H1 (cell line): ENCODE measurements around the gene POLDIP2. TPM values are rescaled to one million over a fixed set of nuclear protein-coding genes. Genes with fewer than 3 reads are reported as not detected.
A peak's percentile ranks its signal among the peaks of the same experiment; 100 is the strongest.

ENCODE experiments used
- CTCF ChIA-PET: fragments of 300-600 bp; sonication (Branson Sonifier 250); formaldehyde crosslinking; loops from one replicate; lab custom pipeline; 2021; ENCODE audit not compliant: partially characterized antibody; lab: Charles Lee
- POLR2A ChIA-PET: fragments of 300-600 bp; sonication (Branson Sonifier 250); formaldehyde crosslinking; loops from one replicate; lab custom pipeline; 2021; ENCODE audit warnings: inconsistent platforms; ENCODE audit not compliant: partially characterized antibody; lab: Charles Lee
- DNase-seq, 2 experiments: peaks; one replicate each; pipeline versions ENCODE4 v3.0.0 to v3.0.0-alpha.2; 2010 to 2022; ENCODE audit warnings: low spot score in 2 of 2, low read depth in 1 of 2, mixed read lengths in 1 of 2
- FAIRE-seq: peaks from 2 replicates; lab custom pipeline; 2011; peaks lifted over from hg19 to GRCh38; lab: Jason Lieb, UNC
- H2AFZ ChIP-seq: 2 replicates; pipeline ENCODE4 v1.8.1; 2012; ENCODE audit warnings: low read length, inconsistent platforms
- H2AK5ac ChIP-seq: 2 replicates; pipeline ENCODE4 v1.6.1; 2013; ENCODE audit warnings: low read depth, low read length
- H2BK120ac ChIP-seq: replicated peaks from 2 replicates; pipeline ENCODE3; 2013; ENCODE audit warnings: low read depth, low read length, inconsistent platforms
- H2BK12ac ChIP-seq: 2 replicates; pipeline ENCODE4 v1.6.1; 2013; ENCODE audit warnings: low read depth, low read length
- H2BK15ac ChIP-seq: 2 replicates; pipeline ENCODE4 v1.6.1; 2013; ENCODE audit warnings: low read length
- H2BK20ac ChIP-seq: 2 replicates; pipeline ENCODE4 v1.6.1; 2013; ENCODE audit warnings: low read length
- H2BK5ac ChIP-seq: 2 replicates; pipeline ENCODE4 v1.6.1; 2013; ENCODE audit warnings: low read depth, low read length
- H3K14ac ChIP-seq: 2 replicates; pipeline ENCODE4 v1.6.1; 2013; ENCODE audit warnings: inconsistent platforms; ENCODE audit not compliant: insufficient read length
- H3K18ac ChIP-seq: 2 replicates; pipeline ENCODE4 v1.6.1; 2013; ENCODE audit warnings: low read length; ENCODE audit errors: extremely low read depth
- H3K23ac ChIP-seq: 2 replicates; pipeline ENCODE4 v1.6.1; 2013; ENCODE audit warnings: inconsistent platforms; ENCODE audit not compliant: insufficient read length
- H3K23me2 ChIP-seq: 2 replicates; pipeline ENCODE4 v1.6.1; 2013; ENCODE audit warnings: low read depth, low read length
- H3K27ac ChIP-seq: 2 replicates; pipeline ENCODE4 v1.6.1; 2011; ENCODE audit warnings: low read depth, low read length, inconsistent platforms
- H3K27me3 ChIP-seq, 4 experiments: replicated peaks in 1 of 4; 1 replicate in 1 of 4; 2 replicates in 3 of 4; pipeline versions ENCODE4 v1.6.1 to v1.8.1; 2011 to 2013; ENCODE audit warnings: low read length in 3 of 4, mild to moderate bottlenecking in 3 of 4, inconsistent platforms in 2 of 4, mixed read lengths in 2 of 4, moderate library complexity in 1 of 4; ENCODE audit not compliant: control insufficient read depth in 3 of 4, insufficient read depth in 3 of 4; ENCODE audit errors: extremely low read depth in 1 of 4
- H3K36me3 ChIP-seq, 4 experiments: 2 replicates each; pipeline versions ENCODE4 v1.6.1 to v1.8.1; 2011 to 2013; ENCODE audit warnings: mild to moderate bottlenecking in 4 of 4, low read length in 3 of 4, moderate library complexity in 2 of 4, control low read depth in 1 of 4, inconsistent platforms in 1 of 4; ENCODE audit not compliant: insufficient read depth in 4 of 4, control insufficient read depth in 2 of 4
- H3K4ac ChIP-seq: replicated peaks from 2 replicates; pipeline ENCODE3; 2013; ENCODE audit warnings: low read length, low read depth, mixed read lengths, inconsistent platforms; ENCODE audit not compliant: insufficient read length
- H3K4me1 ChIP-seq, 4 experiments: replicated peaks in 1 of 4; 1 replicate in 1 of 4; 2 replicates in 3 of 4; pipeline versions ENCODE4 v1.6.1 to v1.8.1; 2011 to 2013; ENCODE audit warnings: low read length in 3 of 4, inconsistent platforms in 2 of 4, mixed read lengths in 1 of 4; ENCODE audit not compliant: insufficient read depth in 4 of 4, control insufficient read depth in 3 of 4
- H3K4me2 ChIP-seq, 2 experiments: 2 replicates each; pipeline versions ENCODE4 v1.6.1 to v1.8.1; 2011 to 2013; ENCODE audit warnings: low read depth in 2 of 2, low read length in 2 of 2, control low read depth in 1 of 2, inconsistent platforms in 1 of 2, mild to moderate bottlenecking in 1 of 2; ENCODE audit not compliant: insufficient read depth in 1 of 2
- H3K4me3 ChIP-seq, 4 experiments: fragments of 200-600, 300-600 bp in 1 of 4; sonication (generic), shearing (Covaris generic), sonication (Bioruptor Twin) in 1 of 4; 2 replicates each; pipeline versions ENCODE4 v1.5.1 to v1.8.1; 2011 to 2016; ENCODE audit warnings: low read length in 4 of 4, low read depth in 3 of 4, control low read depth in 2 of 4, inconsistent platforms in 2 of 4, mild to moderate bottlenecking in 2 of 4, mixed read lengths in 1 of 4, moderate library complexity in 1 of 4; ENCODE audit not compliant: insufficient read depth in 2 of 4; ENCODE audit errors: extremely low read depth in 1 of 4
- H3K56ac ChIP-seq: replicated peaks from 2 replicates; pipeline ENCODE3; 2013; ENCODE audit warnings: low read depth, mild to moderate bottlenecking, mixed read lengths, low read length, inconsistent platforms; ENCODE audit not compliant: insufficient read length
- H3K79me1 ChIP-seq: 2 replicates; pipeline ENCODE4 v1.6.1; 2013; ENCODE audit warnings: low read depth, low read length, control low read depth
- H3K79me2 ChIP-seq, 2 experiments: 2 replicates each; pipeline versions ENCODE4 v1.6.1 to v1.8.1; 2012 to 2013; ENCODE audit warnings: low read length in 2 of 2, mild to moderate bottlenecking in 2 of 2, inconsistent platforms in 1 of 2; ENCODE audit not compliant: insufficient read depth in 2 of 2, control insufficient read depth in 1 of 2
- H3K9ac ChIP-seq, 4 experiments: replicated peaks in 1 of 4; 1 replicate in 1 of 4; 2 replicates in 3 of 4; pipeline versions ENCODE4 v1.6.1 to v1.8.1; 2011 to 2013; ENCODE audit warnings: low read depth in 3 of 4, low read length in 3 of 4, control low read depth in 2 of 4, mild to moderate bottlenecking in 2 of 4, moderate library complexity in 2 of 4, inconsistent platforms in 1 of 4; ENCODE audit errors: extremely low read depth in 1 of 4
- H3K9me3 ChIP-seq, 2 experiments: 2 replicates each; pipeline versions ENCODE4 v1.6.1 to v1.8.1; 2012 to 2013; ENCODE audit warnings: mild to moderate bottlenecking in 2 of 2, moderate library complexity in 2 of 2, control low read depth in 1 of 2, inconsistent platforms in 1 of 2, low read depth in 1 of 2, low read length in 1 of 2, mixed read lengths in 1 of 2; ENCODE audit not compliant: insufficient read depth in 2 of 2
- H4K20me1 ChIP-seq, 2 experiments: replicated peaks in 1 of 2; 2 replicates each; pipeline versions ENCODE3 to v1.8.1; 2011 to 2013; ENCODE audit warnings: inconsistent platforms in 2 of 2, low read length in 2 of 2, mild to moderate bottlenecking in 1 of 2; ENCODE audit not compliant: insufficient read depth in 2 of 2, control insufficient read depth in 1 of 2
- H4K5ac ChIP-seq: 2 replicates; pipeline ENCODE4 v1.6.1; 2013; ENCODE audit warnings: low read length, low read depth, mixed read lengths, inconsistent platforms; ENCODE audit not compliant: insufficient read length
- H4K8ac ChIP-seq: 2 replicates; pipeline ENCODE4 v1.8.0; 2013; ENCODE audit warnings: mild to moderate bottlenecking, moderate library complexity, low read length, inconsistent platforms; ENCODE audit not compliant: insufficient read depth; ENCODE audit errors: extremely low read depth
- H4K91ac ChIP-seq: replicated peaks from 2 replicates; pipeline ENCODE3; 2013; ENCODE audit warnings: low read length, mixed read lengths, inconsistent platforms; ENCODE audit not compliant: insufficient read length
- GTF2F1 ChIP-seq: IDR thresholded peaks from 2 replicates; pipeline ENCODE4 v1.6.1; 2012; ENCODE audit warnings: low read depth, low read length, improper control_type of control experiment, borderline replicate concordance
- JUND ChIP-seq: IDR thresholded peaks from 2 replicates; pipeline ENCODE4 v1.6.1; 2011; ENCODE audit warnings: mild to moderate bottlenecking, improper control_type of control experiment, low read length
- KDM4A ChIP-seq: IDR thresholded peaks from one replicate; pipeline ENCODE4 v1.7.1; 2012; ENCODE audit warnings: low read depth, mild to moderate bottlenecking, moderate library complexity, low read length, inconsistent platforms; ENCODE audit not compliant: severe bottlenecking
- SIN3A ChIP-seq, 2 experiments: IDR thresholded peaks in 1 of 2; conservative IDR thresholded peaks in 1 of 2; 2 replicates each; pipeline ENCODE4 v1.6.1; 2011 to 2012; ENCODE audit warnings: low read length in 2 of 2, improper control_type of control experiment in 1 of 2, low read depth in 1 of 2, mild to moderate bottlenecking in 1 of 2
- SUZ12 ChIP-seq: fragments of 200-600 bp; sonication (generic); IDR thresholded peaks from 2 replicates; pipeline ENCODE4 v1.6.1; 2012; ENCODE audit warnings: mild to moderate bottlenecking, inconsistent platforms, low read length, moderate library complexity, mixed read lengths
- TBP ChIP-seq: IDR thresholded peaks from 2 replicates; pipeline ENCODE4 v1.6.1; 2011; ENCODE audit warnings: low read depth, low read length, improper control_type of control experiment
- WGBS, 2 experiments: shearing (Covaris generic) in 1 of 2; methylation state at CpG; one replicate each; pipeline versions ENCODE4 v1.1.6 to v1.1.7; 2013 to 2015; ENCODE audit warnings: low lambda C conversion rate in 2 of 2, mixed read lengths in 2 of 2, inconsistent platforms in 1 of 2, low coverage in 1 of 2, missing lambda C conversion rate in 1 of 2; ENCODE audit not compliant: insufficient replicate concordance in 2 of 2, insufficient coverage in 1 of 2, insufficient read length in 1 of 2; ENCODE audit errors: extremely low coverage in 1 of 2, missing lambda C conversion rate in 1 of 2; 5-methylcytosine and 5-hydroxymethylcytosine counted together
- polyA plus RNA-seq, 7 experiments: library from polyadenylated mRNA; depleted of rRNA in 3 of 7; stranded (reverse) in 5 of 7; unstranded in 2 of 7; fragments of >200 nt in 5 of 7; fragments of 200-250 nt in 2 of 7; gene quantifications; 1 replicate in 5 of 7; 2 replicates in 1 of 7; 4 replicates in 1 of 7; pipeline versions ENCODE4 v1.2.1 to v1.2.3, GENCODE V29; 2011 to 2013; ENCODE audit warnings: missing spikeins in 2 of 7, mixed read lengths in 2 of 7
- total RNA-seq: library from RNA; stranded (reverse); fragmentation: NEBNext Ultra II Directional; extraction: Animal tissue kit (Norgen Biotek cat#: 25700); gene quantifications from 2 replicates; pipeline ENCODE4 v1.2.1, GENCODE V29; 2021

Gene POLDIP2
- total and polyA plus RNA-seq, 2 of the 8 experiments (the other 6 are each of a cell fraction or from before 2014, with no cell fraction given) = 74.0 to 76.1 TPM

- Histone ChIP-seq H3K4ac (no peak overlapping the region), H3K27ac (no peak overlapping the region), H3K14ac (no peak overlapping the region), H2BK5ac (no peak overlapping the region), H3K79me1 (peaks cover 14% of the 10 kb centered on the region), H3K23me2 (peaks cover 10% of the 10 kb centered on the region; the same call in 1 of the 2 replicates), H3K36me3 (peaks cover 2 to 5% (median 3%) of the 10 kb centered on the region in 4 experiments; a peak in 3 of 8 replicates), H3K56ac (no peak overlapping the region), H4K8ac (no peak overlapping the region), H3K4me2 (peak overlapping the region; percentile 78 to 91; a peak in 3 of 4 replicates), H2BK120ac (no peak overlapping the region), H3K18ac (no peak overlapping the region), H3K23ac (no peak overlapping the region), H3K79me2 (peaks cover 0 to 13% of the 10 kb centered on the region in 2 experiments; a peak in 2 of 4 replicates), H2BK12ac (no peak overlapping the region), H3K4me3 (peak overlapping the region in 3 of 4 experiments; percentile 77 to 95 (median 87); a peak in 3 of 8 replicates), H3K27me3 (no peaks in the 10 kb centered on the region), H2AFZ (no peak overlapping the region), H2AK5ac (no peak overlapping the region), H3K4me1 (peaks cover 0 to 10% (median 8%) of the 10 kb centered on the region in 4 experiments; a peak in 6 of 7 replicates), H4K91ac (no peak overlapping the region), H3K9me3 (no peaks in the 10 kb centered on the region), H2BK15ac (no peak overlapping the region), H4K20me1 (peaks cover 4 to 5% of the 10 kb centered on the region in 2 experiments), H4K5ac (no peak overlapping the region), H3K9ac (no peak overlapping the region), H2BK20ac (no peak overlapping the region)
- WGBS, 2 experiments = 83% methylated on average over 6 of the region's 6 CpGs; no CpG with 5 or more reads in 1 of the 2 experiments
- FAIRE-seq (no peak), DNase-seq (no peak)
- POLR2A ChIA-PET = interaction anchor here (1.3 to 2.5 kb wide), 4 partner anchors 8 to 15 kb away, joined by 8 to 19 read pairs (median 11); partner anchors contain the start of gene TMEM97
- CTCF ChIA-PET = interaction anchor here (0.8 to 1.9 kb wide), 3 partner anchors 14 to 101 kb away, joined by 3 to 7 read pairs (median 3); no protein-coding TSS in a partner anchor
- TF ChIP-seq GTF2F1 (no peak), TBP (no peak), KDM4A (no peak), SUZ12 (no peak), JUND (no peak), SIN3A (conservative IDR thresholded peaks at IDR 0.05 in 1 of 2, IDR thresholded peaks at IDR 0.05 in 1 of 2; ENCODE audit: low read depth in 1 of 2, low read length in 2 of 2) (no peak)
These were observed 23.2 kb downstream of the POLDIP2 start for GRCh38 chr17:28334171-28334570.
